ENCODE measurements around the gene TRMT2B. TPM values are rescaled to one million over a fixed set of nuclear protein-coding genes. Genes with fewer than 3 reads are reported as not detected.
"Not testable (repeated sequence)": the region's sequence is repeated elsewhere in the genome, so short reads cannot be mapped to it uniquely, and the experiment has no call there.

TRMT2B gene
- total RNA-seq, 1 experiment from 2014 or later, result 9.5 TPM

DNA sequence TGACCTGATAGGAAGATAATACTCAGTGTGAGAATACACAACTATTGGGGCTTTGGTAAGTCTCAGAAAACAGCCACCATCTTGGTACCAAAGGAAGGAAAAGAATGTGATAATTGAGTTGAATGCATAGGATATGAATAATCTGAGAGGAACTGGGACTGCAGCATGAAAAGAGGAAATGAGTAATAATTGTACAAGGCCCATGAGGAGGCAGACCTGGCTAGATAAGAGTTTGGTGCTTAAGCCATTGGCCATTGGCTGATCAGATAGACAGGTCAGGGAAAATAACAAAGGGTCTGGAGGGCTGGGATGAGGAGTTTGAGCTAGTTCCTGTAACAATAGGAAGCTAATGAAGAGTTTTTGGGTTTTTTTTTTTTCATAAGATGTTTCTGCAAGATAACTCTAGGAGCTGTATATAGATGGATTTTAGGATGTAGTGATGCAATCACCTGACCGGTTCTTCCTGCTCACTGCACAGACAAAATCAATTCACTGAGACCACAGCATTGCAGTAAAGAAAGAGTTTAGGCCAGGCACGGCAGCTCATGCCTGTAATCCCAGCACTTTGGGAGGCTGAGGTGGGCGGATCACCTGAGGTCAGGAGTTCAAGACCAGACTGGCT, 5.3 kb upstream of the TRMT2B start:
- DNase-seq (ENCODE audit: low read depth, low spot score) (no peak), ATAC-seq (no peak)
- Histone ChIP-seq H3K27ac (ENCODE audit: low read depth, low read length) (no peak overlapping the region), H3K9me2 (ENCODE audit: insufficient read depth) (no peaks in the 10 kb centered on the region), H3K4me2 (ENCODE audit: low read length) (peak overlapping the region; percentile 14; the same call in 1 of the 2 replicates), H3K9ac (ENCODE audit: low read length) (no peak overlapping the region), H3K4me3 (replicated peaks in 1 of 2; ENCODE audit: low read depth in 1 of 2, low read length in 2 of 2) (no peak overlapping the region), H3K9me3 (ENCODE audit: control insufficient read depth in 1 of 2, insufficient read depth in 1 of 2, low read depth in 1 of 2, low read length in 2 of 2) (no peaks in the 10 kb centered on the region), H3K36me3 (ENCODE audit: control insufficient read depth in 1 of 2, insufficient read depth in 2 of 2, low read length in 2 of 2) (no peaks in the 10 kb centered on the region), H3K27me3 (ENCODE audit: insufficient read depth, low read length) (no peaks in the 10 kb centered on the region), H3K4me1 (ENCODE audit: control insufficient read depth in 1 of 2, insufficient read depth in 2 of 2, low read length in 2 of 2) (peaks cover 0 to 8% of the 10 kb centered on the region in 2 experiments; a peak in 2 of 4 replicates), H3K79me2 (ENCODE audit: insufficient read depth, low read length) (no peaks in the 10 kb centered on the region), H4K20me1 (ENCODE audit: insufficient read depth) (no peaks in the 10 kb centered on the region), H2AFZ (ENCODE audit: low read depth, low read length, poor library complexity, severe bottlenecking) (no peak overlapping the region)
- POLR2A ChIA-PET, result no interaction called here
- CTCF ChIA-PET, result no interaction called here
- no TSS peak for BruUV-seq (replicated peaks)
- RAD21 ChIA-PET (ENCODE audit: low non-redundant PET in 1 of 2, low total read pairs in 2 of 2, uncharacterized antibody in 2 of 2, unreplicated experiment in 2 of 2), result no interaction called here
- no peak for TF ChIP-seq RAD21 (IDR thresholded peaks at IDR 0.05; ENCODE audit: low read depth)
- TF ChIP-seq SIN3A (IDR thresholded peaks at IDR 0.05; ENCODE audit: low read depth), result no peak
- TF ChIP-seq YY1 (IDR thresholded peaks at IDR 0.05; ENCODE audit: extremely low read depth, insufficient replicate concordance, low read depth, low read length), result no peak
- TF ChIP-seq FOSL1 (IDR thresholded peaks at IDR 0.05; ENCODE audit: low read depth), result no peak
- intact Hi-C loops (cut with micrococcal nuclease), result no loop called here

DNA sequence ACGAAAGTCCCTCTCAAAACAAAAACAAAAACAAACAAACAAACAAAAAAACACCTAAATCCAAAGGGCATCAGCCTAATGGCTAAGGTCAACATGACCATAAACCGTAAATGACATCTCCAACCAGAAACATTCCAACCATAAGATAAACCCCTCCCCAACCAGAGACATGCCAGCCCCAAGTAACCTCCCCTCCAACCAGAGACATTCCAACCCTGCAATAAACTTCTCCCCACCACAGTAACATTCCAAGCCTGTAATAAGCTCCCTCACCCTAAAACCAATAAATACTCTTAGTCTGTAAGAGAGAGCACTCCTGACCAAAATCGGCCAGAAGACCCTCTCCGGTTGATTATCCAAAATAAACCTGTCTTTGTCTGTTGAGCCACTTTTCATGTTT, 4.6 kb upstream of the TRMT2B start:
- H3K4me1 ChIP-seq (ENCODE audit: control insufficient read depth in 1 of 2, insufficient read depth in 2 of 2, low read length in 2 of 2), result peaks cover 0 to 11% of the 10 kb centered on the region in 2 experiments; a peak in 2 of 4 replicates
- H3K9me3 ChIP-seq (ENCODE audit: control insufficient read depth in 1 of 2, insufficient read depth in 1 of 2, low read depth in 1 of 2, low read length in 2 of 2); ATAC-seq; H3K9ac ChIP-seq (ENCODE audit: low read length); H3K79me2 ChIP-seq (ENCODE audit: insufficient read depth, low read length); POLR2A ChIA-PET; H3K27ac ChIP-seq (ENCODE audit: low read depth, low read length); H3K36me3 ChIP-seq (ENCODE audit: control insufficient read depth in 1 of 2, insufficient read depth in 2 of 2, low read length in 2 of 2); BruUV-seq (replicated peaks); intact Hi-C loops (cut with micrococcal nuclease); DNase-seq (ENCODE audit: low read depth, low spot score); H3K9me2 ChIP-seq (ENCODE audit: insufficient read depth); RAD21 ChIA-PET (ENCODE audit: low non-redundant PET in 1 of 2, low total read pairs in 2 of 2, uncharacterized antibody in 2 of 2, unreplicated experiment in 2 of 2); CTCF ChIA-PET; H3K4me3 ChIP-seq (replicated peaks in 1 of 2; ENCODE audit: low read depth in 1 of 2, low read length in 2 of 2); H4K20me1 ChIP-seq (ENCODE audit: insufficient read depth); H3K27me3 ChIP-seq (ENCODE audit: insufficient read depth, low read length); H2AFZ ChIP-seq (ENCODE audit: low read depth, low read length, poor library complexity, severe bottlenecking): not testable (repeated sequence)
- 0 out of 2 replicates have a peak overlapping the region, but pooled peaks have one; percentile 14 for H3K4me2 ChIP-seq (ENCODE audit: low read length)

All from HCT116 (cell line).